Measurements from ENCODE around the gene PBLD.

PBLD gene

GRCh38 chr10:68253346-68253745 is 79.4 kb downstream of the PBLD start:
- no peak for TF ChIP-seq EZH2 (optimal IDR thresholded peaks at IDR 0.05; ENCODE audit: low read depth, low read length)
- TF ChIP-seq EZH2phosphoT487 (IDR thresholded peaks at IDR 0.05; ENCODE audit: low read length) = no peak
- TF ChIP-seq CTCF (IDR thresholded peaks at IDR 0.05; ENCODE audit: low read length) = no peak
- Histone ChIP-seq H3K27ac (ENCODE audit: low read length) (peak overlapping the region; percentile 34; the same call in 1 of the 2 replicates), H3K4me2 (ENCODE audit: low read depth, low read length) (peak overlapping the region; percentile 18; the same call in 1 of the 2 replicates), H2AFZ (ENCODE audit: low read length) (no peak overlapping the region), H3K9ac (ENCODE audit: low read length) (no peak overlapping the region), H3F3A (ENCODE audit: insufficient read depth, low read length) (peaks cover 14% of the 10 kb centered on the region), H3K36me3 (replicated peaks; ENCODE audit: insufficient read depth, low read length) (no peaks in the 10 kb centered on the region), H3K27me3 (replicated peaks; ENCODE audit: insufficient read depth, low read length) (no peaks in the 10 kb centered on the region), H4K20me1 (ENCODE audit: insufficient read depth, low read length) (no peaks in the 10 kb centered on the region), H3K4me3 (ENCODE audit: low read length) (no peak overlapping the region), H3K9me2 (replicated peaks; ENCODE audit: insufficient read depth, low read length) (no peaks in the 10 kb centered on the region), H3K9me3 (replicated peaks; ENCODE audit: insufficient read depth, low read length) (no peaks in the 10 kb centered on the region), H3K4me1 (ENCODE audit: low read length) (peaks cover 28% of the 10 kb centered on the region), H3K79me2 (ENCODE audit: low read length) (no peaks in the 10 kb centered on the region)
- DNase-seq = peak; percentile 59

GRCh38 chr10:68251625-68252495 is 80.9 kb downstream of the PBLD start:
- peak overlapping the region; percentile 43; the same call in 1 of the 2 replicates for H3K27ac ChIP-seq (ENCODE audit: low read length)
- peak overlapping the region; percentile 71 for H3K4me2 ChIP-seq (ENCODE audit: low read depth, low read length)
- no peaks in the 10 kb centered on the region for H3K9me2 ChIP-seq (replicated peaks; ENCODE audit: insufficient read depth, low read length)
- peak overlapping the region; percentile 76 for H2AFZ ChIP-seq (ENCODE audit: low read length)
- H3K79me2 ChIP-seq (ENCODE audit: low read length) = no peaks in the 10 kb centered on the region
- no peaks in the 10 kb centered on the region for H3K9me3 ChIP-seq (replicated peaks; ENCODE audit: insufficient read depth, low read length)
- H3K36me3 ChIP-seq (replicated peaks; ENCODE audit: insufficient read depth, low read length) = no peaks in the 10 kb centered on the region
- H3K4me3 ChIP-seq (ENCODE audit: low read length) = peak overlapping the region; percentile 40
- peaks cover 28% of the 10 kb centered on the region for H3K4me1 ChIP-seq (ENCODE audit: low read length)
- H4K20me1 ChIP-seq (ENCODE audit: insufficient read depth, low read length) = no peaks in the 10 kb centered on the region
- peak; percentile 25 for DNase-seq
- H3K9ac ChIP-seq (ENCODE audit: low read length) = peak overlapping the region; percentile 28; the same call in 1 of the 2 replicates
- no peaks in the 10 kb centered on the region for H3K27me3 ChIP-seq (replicated peaks; ENCODE audit: insufficient read depth, low read length)
- no peak for TF ChIP-seq CTCF (IDR thresholded peaks at IDR 0.05; ENCODE audit: low read length)
- TF ChIP-seq EZH2 (optimal IDR thresholded peaks at IDR 0.05; ENCODE audit: low read depth, low read length) = no peak
- TF ChIP-seq EZH2phosphoT487 (IDR thresholded peaks at IDR 0.05; ENCODE audit: low read length) = no peak
- peaks cover 14% of the 10 kb centered on the region for H3F3A ChIP-seq (ENCODE audit: insufficient read depth, low read length)

GRCh38 chr10:68251151-68251550 is 81.6 kb downstream of the PBLD start:
- no peaks in the 10 kb centered on the region for H3K36me3 ChIP-seq (replicated peaks; ENCODE audit: insufficient read depth, low read length)
- H3K9ac ChIP-seq (ENCODE audit: low read length) = no peak overlapping the region; the same call in 1 of the 2 replicates
- no peaks in the 10 kb centered on the region for H3K27me3 ChIP-seq (replicated peaks; ENCODE audit: insufficient read depth, low read length)
- peaks cover 14% of the 10 kb centered on the region for H3F3A ChIP-seq (ENCODE audit: insufficient read depth, low read length)
- H2AFZ ChIP-seq (ENCODE audit: low read length) = peak overlapping the region; percentile 76; the same call in 1 of the 2 replicates
- H3K4me1 ChIP-seq (ENCODE audit: low read length) = peaks cover 28% of the 10 kb centered on the region
- no peaks in the 10 kb centered on the region for H3K79me2 ChIP-seq (ENCODE audit: low read length)
- H3K9me2 ChIP-seq (replicated peaks; ENCODE audit: insufficient read depth, low read length) = no peaks in the 10 kb centered on the region
- peak overlapping the region; percentile 71 for H3K4me2 ChIP-seq (ENCODE audit: low read depth, low read length)
- H4K20me1 ChIP-seq (ENCODE audit: insufficient read depth, low read length) = no peaks in the 10 kb centered on the region
- no peaks in the 10 kb centered on the region for H3K9me3 ChIP-seq (replicated peaks; ENCODE audit: insufficient read depth, low read length)
- H3K4me3 ChIP-seq (ENCODE audit: low read length) = no peak overlapping the region
- no peak for DNase-seq
- TF ChIP-seq EZH2phosphoT487 (IDR thresholded peaks at IDR 0.05; ENCODE audit: low read length) = no peak
- TF ChIP-seq CTCF (IDR thresholded peaks at IDR 0.05; ENCODE audit: low read length) = no peak
- no peak for TF ChIP-seq EZH2 (optimal IDR thresholded peaks at IDR 0.05; ENCODE audit: low read depth, low read length)
- peak overlapping the region; percentile 43; the same call in 1 of the 2 replicates for H3K27ac ChIP-seq (ENCODE audit: low read length)
